HG03442 (cell line): ENCODE measurements around the gene GRK4.

Experiments
- ATAC-seq: cut with Tn5 transposase; IDR thresholded peaks from one replicate; pipeline ENCODE4 v1.9.1; 2021; ENCODE audit warnings: mild to moderate bottlenecking, moderate library complexity; ENCODE audit not compliant: unreplicated experiment

Gene GRK4

DNA sequence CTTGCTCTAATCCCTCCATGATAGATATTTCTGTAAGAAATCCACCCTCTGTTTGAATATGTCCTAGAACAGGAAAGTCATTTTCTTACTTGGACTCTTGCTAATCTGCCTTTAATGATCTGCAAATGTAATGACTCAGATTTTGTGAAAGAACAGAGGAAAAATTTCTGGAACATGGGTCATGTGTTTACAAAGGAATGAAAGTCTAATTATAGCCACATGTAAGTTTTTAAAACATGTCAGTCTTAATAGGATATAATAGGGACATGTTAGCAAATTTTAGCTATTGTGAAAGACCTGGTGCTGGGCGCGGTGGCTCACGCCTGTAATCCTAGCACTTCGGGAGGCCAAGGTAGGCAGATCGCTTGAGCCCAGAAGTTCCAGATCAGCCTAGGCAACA, 47.6 kb downstream of the GRK4 start:
- ATAC-seq: no peak

DNA sequence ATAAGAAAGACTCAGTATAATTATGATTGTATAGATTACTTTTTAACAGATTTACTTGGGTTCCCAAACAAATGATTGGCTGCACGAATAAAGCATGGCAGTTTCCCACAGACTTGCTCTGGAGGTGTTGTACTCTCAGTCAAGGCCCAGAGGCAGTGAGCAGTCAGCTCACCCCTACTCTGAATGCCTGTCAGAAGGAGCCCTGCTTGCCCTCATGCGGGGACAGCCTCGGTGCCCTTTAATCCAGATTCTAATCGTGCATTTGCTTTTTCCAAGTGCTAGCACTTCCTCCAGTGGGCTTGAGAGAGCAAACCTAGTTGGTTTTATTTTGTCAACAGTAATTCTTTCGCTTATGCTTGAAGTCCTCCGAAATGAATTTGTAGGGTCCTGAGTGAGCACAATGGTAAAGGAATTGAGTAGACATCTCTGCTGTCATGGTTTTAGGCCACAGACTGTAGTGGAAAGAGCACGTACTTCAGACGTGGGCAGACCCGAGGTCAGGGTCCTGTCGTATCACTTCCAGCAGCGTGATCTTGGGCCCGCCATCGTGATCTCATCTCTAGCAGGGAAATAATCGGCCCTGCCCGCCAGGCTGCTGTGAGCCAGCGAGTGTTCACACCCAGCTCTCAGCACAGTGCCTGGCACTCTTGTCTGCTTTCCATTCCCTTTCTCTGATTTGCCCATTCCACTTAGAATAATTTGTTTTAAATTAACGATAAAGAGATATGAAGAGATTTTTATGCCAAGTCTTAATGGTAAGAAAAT, 48.3 kb downstream of the GRK4 start:
- no peak for ATAC-seq

DNA sequence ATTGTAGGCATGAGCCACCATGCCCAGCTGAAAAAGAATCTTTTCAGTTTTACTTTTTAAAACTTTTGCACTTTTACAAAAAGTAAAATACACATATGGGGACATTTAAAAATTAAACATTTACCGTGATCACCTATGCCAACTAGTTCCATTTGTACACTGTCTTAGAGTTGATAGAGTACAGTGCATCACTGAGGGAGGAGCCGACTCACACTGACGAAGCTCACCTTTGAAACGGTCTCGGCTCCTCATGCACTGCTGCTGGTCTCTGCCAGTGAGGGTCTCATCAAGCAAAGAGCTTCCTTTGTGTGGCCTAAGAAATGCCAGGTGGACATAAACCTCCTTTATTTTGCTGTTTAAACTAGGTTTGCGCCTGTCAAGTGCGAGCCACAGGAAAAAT, 50.0 kb downstream of the GRK4 start:
- no peak for ATAC-seq

DNA sequence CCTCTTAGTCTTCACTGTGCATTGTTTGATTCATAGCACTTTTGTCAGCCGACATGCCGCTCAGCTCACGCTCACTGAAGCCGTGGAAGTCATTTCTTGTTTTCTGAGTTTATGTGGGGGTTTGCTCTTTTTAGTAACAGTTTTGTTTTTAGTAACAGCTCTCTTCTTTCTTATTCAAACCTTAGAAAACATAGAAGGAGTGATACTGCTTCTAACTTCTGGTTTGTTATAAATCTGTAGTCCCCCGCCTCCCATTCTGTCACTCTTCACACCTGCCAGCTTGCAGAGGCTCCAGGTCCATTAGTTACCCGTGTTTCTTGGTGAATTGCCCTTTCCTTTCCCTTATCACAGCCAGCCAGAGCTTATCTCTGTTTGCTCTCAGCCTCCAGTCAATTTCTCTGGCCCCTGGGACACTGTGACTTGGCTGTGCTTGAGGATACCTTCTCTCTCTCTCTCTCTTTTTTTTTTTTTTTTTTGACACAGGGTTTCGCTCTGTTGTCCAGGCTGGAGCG, 50.5 kb downstream of the GRK4 start:
- no peak for ATAC-seq

DNA sequence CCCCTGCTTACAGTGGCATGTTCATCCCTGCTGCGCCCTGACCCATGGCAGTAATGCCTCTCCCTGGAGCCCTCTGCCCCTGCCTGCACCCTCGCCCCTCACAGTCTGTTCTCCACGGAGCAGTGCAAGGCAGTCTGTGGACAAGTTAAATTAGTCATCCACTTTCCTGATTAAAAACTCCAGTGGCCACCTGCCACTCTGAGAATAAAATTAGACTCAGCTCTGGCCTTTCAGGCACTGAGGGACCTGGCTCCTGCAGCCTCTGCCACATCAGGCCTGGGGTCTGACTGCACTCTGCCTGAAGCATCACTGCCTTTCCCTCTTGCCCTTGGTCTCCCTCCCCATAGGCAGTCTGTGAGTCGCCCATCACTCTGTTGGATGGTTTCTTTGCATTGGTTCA, 53.6 kb downstream of the GRK4 start:
- ATAC-seq: no peak

- ATAC-seq: no peak
These were observed 54.1 kb downstream of the GRK4 start for GRCh38 chr4:3017504-3017903.

GRCh38 chr4:3019145-3019846, 55.9 kb downstream of the GRK4 start:
- ATAC-seq: no peak

DNA sequence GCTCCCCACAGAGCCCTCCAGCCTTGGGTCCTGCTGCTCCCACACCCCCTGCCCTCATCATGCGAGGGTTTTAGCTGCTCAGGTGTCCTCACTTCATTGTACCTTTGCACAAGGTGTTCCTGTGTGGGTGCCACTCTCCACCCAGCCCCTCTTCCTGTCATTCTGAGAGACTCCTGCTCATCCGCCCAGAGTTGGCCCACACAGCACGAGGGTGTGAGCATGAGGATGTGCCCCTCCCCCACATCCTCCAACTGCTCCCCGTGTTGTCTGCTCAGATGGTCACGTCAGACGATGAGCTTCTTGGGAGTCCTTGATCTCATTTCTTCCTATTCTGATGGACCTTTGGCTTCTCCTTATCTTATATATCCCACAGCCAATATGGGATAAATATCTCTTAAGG, 57.8 kb downstream of the GRK4 start:
- no peak for ATAC-seq

DNA sequence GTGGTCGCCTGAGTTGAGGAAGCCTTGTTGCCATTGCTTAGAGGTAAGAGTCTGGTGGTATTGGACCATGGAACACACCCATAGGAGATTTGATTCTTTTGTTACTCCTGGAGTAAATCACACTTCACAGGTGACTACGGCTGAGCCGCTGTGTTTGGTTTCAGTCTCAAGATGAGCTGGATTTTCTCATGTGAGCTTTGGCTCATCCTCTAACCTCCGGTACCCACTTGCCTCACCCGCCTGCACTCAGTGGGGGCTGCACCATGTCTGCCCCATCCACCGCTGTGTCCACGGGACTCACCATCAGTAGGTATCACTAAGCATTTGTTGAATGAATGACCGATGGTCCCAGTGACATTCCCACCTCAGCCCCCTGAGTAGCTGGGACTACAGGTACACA, 58.3 kb downstream of the GRK4 start:
- peak; percentile 47 for ATAC-seq

DNA sequence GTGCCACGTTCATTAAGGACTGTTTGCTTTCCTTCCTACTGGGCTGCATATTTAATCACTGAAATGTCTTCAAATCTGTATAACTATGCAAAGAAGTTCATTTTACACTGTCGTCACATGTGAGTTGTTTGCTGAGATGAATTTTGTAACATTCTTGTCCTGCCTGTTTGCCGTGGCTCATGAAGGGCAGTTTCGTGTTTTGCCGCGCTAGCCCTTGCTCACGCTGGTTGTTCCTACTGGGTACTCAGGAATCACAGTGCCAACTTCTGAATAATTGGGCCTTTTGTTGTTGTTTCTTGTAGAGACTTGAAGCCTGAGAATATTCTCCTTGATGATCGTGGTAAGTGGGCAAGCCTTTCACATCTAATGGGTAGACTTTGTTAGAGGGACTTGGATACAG, 58.7 kb downstream of the GRK4 start:
- ATAC-seq: no peak

DNA sequence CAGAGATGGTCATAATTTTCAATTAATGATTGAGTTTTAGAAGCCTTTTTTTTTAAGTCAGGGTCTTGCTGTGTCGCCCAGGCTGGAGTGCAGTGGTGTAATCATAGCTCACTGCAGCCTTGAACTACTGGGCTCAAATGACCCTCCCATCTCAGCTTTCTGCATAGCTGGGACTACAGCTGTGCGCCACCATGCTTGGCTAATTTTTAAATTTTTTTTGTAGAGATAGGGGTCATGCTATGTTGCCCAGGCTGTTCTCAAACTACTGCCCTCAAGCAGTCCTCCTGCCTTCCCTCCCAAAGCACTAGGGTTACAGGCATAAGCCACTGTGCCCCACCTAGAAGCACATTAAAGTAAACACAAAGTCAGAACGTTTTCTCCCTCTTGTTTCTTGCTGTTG, 59.3 kb downstream of the GRK4 start:
- no peak for ATAC-seq

- ATAC-seq: no peak
These were observed 62.5 kb downstream of the GRK4 start for GRCh38 chr4:3025881-3026280.

- no peak for ATAC-seq
These were observed 63.2 kb downstream of the GRK4 start for GRCh38 chr4:3026540-3026939.

DNA sequence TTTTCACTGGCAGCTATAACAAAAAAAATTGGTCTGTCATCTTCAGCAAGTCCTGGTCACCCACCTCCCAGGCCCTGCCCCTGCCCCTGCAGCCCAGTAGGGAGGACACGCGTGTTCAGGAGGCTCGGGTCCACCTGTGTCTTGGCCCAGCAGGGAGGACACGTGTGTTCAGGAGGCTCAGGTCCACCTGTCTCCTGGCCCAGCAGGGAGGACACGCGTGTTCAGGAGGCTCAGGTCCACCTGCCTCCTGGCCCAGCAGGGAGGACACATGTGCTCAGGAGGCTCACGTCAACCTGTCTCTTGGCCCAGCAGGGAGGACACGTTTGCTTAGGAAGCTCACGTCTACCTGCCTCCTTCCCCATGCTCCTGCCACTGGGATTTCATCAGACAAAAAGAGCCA, 66.1 kb downstream of the GRK4 start:
- no peak for ATAC-seq

DNA sequence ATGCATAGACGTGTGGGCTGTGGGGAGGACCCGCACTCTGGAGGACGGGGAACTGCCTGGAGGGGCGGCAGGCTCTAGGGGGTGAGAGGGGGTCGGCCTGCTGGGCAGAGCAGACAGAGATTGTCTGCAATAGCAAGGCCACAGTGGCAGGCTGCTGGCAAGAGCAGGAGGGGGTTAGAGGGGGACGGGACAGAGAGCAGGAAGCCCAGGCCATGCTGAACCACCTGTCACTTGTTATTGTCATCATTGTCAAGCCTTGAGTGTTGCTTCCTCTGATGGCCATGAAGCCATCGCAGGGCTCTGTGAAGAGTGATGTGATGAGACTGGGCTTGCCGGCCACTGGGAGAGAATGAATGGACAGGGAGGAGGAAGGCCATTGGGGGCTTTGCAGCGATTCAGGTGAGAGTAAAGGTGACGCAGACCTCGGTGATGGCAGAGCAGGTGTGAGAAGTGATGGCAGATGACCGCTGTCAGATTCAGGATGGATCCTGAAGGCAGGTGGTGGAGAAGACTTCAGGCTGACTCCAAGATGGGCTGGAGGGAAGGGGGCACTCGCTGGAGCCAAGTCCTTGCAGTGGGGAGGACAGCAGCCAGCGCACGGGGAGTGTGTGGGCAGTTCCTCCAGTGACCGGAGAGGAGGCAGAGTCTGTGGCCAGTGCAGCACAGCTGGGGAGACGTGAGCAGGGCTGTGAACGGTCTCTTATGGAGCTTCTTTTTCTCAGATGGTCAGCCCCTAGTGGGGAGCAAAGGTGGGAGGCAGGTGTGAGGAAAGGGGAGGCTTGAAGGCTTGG, 67.4 kb downstream of the GRK4 start:
- ATAC-seq: no peak

- ATAC-seq: no peak
These were observed 68.1 kb downstream of the GRK4 start for GRCh38 chr4:3031357-3032082.

DNA sequence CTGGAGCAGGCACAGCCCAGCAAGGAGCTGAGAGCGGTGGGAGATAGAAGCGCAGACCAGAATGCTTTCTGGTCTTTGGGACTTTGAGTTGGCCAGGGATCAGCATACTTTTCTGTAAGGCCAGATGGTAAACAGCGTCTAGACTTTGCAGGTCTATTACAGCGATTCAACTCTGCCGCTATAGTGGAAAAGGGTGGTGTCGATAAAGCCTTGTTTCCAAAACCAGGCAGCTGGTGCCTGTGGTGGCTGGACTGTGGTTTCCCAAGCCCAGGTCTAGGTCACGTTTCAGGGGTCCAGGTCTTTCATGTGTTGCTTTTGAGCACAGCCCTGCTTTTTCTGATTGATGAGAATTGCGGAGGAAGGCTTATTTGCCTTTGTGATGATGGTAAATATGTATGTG, 70.9 kb downstream of the GRK4 start:
- no peak for ATAC-seq

- no peak for ATAC-seq
These were observed 71.9 kb downstream of the GRK4 start for GRCh38 chr4:3035249-3035648.

DNA sequence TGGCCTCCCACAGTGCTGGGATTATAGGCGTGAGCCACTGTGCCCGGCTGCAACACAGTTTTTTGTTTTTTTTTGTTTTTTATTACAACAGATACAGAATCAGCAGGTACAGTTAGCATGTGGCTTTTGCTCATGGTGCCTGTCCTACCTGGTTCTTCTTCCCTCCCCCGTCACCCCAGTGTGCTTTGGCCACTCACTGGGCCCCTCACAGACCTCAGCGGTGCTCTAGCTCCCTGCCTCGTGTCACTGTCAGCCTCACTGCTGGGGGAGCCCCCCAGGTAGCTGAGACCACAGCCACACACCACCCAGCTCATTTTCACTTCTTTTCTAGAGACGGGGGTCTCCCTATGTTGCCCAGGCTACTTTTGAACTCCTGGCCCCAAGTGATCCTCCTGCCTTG, 72.3 kb downstream of the GRK4 start:
- no peak for ATAC-seq

GRCh38 chr4:3036131-3036952, 73.0 kb downstream of the GRK4 start:
- no peak for ATAC-seq
